HG02642 (cell line): ENCODE measurements around the gene TRPV5.

Experiments
- ATAC-seq: cut with Tn5 transposase; IDR thresholded peaks from one replicate; pipeline ENCODE4 v1.9.1; 2021; ENCODE audit warnings: mild to moderate bottlenecking; ENCODE audit not compliant: unreplicated experiment, poor library complexity

Gene TRPV5

GRCh38 chr7:142873871-142874270, 59.7 kb downstream of the TRPV5 start:
- no peak for ATAC-seq

- ATAC-seq = peak; percentile 76
Observed at GRCh38 chr7:142873281-142873784, 60.2 kb downstream of the TRPV5 start.

DNA sequence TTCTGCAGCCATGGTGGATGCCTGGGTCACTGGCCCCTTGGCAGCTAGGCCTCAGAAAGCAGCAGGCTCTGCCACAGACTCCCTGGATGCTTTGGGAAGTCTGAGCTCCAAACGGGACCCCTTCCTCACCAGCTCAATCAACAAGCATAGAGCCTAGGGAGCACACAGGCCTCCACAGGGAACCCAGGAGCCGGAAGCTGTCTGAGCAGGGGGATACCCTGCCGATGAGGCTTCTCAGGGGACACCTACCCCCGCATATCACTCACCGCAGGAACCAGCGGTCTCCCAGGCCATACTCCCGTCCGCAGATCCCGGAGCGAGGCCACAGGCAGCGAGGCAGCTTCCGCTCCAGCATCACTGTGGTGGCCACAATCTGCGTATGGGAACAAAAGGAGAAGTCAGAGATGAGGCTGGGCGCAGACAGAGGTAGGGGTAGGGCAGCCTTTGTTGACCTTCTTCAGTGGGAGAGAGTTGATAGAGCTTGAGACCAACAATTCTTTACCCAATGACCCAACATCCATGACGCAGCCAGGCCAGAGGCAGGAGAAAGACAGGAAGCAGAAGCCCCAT, 61.4 kb downstream of the TRPV5 start:
- no peak for ATAC-seq

DNA sequence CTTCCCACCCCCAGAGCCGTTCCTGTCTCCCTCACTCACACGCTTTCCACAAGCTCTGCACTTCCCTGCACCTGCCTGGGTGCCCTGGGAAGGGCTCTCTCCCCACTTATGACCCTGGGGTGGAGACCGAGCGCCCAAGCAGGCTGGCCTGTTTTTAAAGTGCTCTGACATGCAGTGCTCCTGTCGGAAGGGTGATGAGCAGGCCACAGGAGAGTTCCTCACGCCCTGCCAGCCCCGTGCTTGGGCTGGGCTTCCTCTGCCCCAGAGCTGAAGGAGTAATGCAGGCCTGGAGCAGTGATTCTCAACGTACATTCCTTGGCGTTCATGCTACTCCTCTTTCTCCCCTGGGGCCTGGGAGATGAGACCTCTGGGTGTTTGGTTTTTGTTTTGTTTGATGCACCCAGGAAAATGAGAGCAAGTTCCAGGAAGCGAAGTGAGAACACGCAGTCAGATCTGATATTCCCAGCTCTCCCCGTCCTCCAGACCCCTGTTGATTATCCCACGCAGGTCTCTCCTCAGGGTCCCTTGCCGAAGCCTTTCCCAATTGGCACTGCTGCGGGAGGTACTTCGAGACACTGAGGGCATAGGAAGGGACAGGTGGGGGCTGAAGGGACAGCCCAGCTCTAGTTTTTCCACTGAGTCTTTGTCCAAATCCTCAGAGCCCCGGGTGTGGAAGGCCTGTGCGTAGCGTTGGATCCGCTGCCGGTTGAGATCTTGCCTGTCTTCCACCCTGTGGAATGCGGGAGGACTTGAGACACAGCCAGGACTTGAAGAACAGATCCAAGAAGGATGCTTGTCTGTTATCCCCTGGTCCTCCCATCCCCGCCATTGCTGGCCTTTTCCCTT, 62.1 kb downstream of the TRPV5 start:
- no peak for ATAC-seq

DNA sequence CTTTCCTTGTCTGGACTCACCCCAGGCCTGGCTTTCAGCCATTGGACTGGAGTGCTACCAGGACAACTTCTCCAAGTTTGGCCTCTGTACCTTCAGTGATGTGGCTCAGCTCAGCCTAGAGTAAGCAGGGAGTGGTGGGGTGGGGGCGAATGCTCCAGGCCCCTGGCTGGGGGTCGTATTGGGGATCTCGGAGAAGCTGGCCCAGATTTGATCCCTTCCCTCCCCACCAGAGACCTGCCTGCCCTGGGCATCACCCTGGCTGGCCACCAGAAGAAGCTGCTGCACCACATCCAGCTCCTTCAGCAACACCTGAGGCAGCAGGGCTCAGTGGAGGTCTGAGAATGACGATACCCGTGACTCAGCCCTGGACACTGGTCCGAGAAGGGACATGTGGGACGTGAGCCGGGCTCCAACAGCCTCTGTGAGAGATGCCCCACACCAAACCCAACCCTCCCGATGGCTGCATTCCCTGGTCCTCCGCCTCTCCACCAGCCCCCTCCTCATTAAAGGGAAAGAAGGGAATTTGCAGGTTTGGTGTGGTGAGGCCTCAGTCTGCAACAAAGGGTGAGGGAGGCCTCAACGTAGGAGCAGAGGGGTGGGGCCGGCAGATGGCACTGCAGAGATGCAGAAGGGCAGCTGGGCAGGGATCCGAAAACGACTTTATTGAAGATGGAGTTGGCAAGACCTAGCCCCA, 62.8 kb downstream of the TRPV5 start:
- no peak for ATAC-seq

GRCh38 chr7:142870147-142870559, 63.4 kb downstream of the TRPV5 start:
- ATAC-seq = no peak

DNA sequence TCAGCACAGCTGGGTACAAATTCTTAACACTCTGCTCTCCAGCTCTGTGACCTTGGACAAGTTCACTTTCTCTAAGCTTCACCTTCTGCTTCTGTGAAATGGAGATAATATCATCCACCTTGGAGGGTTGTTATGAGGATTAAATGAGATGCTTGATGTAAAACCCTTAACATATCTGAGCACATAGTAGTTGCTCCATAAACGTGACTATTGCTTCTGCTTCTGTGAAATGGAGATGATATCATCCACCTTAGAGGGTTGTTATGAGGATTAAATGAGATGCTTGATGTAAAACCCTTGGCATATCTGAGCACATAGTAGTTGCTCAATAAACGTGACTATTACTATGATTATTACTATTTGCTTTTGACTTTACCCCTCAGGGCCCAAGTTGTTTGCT, 64.1 kb downstream of the TRPV5 start:
- ATAC-seq = no peak

DNA sequence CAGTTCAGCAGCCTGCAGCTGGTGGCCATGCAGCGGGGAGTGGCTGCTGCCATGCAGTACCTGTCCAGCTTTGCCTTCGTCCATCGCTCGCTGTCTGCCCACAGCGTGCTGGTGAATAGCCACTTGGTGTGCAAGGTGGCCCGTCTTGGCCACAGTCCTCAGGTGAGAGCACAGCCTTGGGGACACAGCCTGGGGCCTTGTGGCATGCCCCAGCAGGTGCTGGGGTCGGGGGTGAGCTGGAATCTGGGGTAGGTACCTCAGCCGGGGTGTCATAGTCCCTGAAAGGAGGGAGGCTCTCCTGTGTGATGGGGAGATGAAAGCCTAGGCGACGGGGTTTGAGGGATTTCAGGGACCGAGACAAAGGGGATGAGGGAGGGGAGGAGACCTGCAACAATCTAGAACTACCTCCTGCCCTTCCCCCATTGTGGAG, 64.5 kb downstream of the TRPV5 start:
- ATAC-seq = no peak

DNA sequence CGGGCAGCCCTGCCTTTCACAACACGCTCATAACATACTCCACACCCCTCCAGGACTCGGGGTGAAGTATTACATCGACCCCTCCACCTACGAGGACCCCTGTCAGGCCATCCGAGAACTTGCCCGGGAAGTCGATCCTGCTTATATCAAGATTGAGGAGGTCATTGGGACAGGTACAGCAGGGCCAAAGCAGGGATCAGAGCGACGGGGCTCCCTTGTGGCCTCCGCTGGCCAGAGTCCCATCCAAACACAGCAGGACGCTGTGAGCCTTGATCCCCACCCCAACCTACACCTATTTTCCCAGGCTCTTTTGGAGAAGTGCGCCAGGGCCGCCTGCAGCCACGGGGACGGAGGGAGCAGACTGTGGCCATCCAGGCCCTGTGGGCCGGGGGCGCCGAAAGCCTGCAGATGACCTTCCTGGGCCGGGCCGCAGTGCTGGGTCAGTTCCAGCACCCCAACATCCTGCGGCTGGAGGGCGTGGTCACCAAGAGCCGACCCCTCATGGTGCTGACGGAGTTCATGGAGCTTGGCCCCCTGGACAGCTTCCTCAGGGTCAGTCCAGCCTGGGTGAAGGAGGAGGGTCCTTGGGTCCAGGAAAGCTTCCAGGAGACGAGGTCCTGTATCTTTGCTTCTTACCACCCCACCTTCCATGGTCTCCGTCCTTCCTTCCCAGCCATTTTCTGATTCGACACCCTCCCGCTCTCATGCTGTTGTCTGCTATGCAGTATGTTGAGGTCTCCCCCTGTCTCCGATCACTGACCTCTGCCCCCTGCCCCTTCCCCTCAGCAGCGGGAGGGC, 65.2 kb downstream of the TRPV5 start:
- no peak for ATAC-seq

GRCh38 chr7:142867398-142868187, 66.0 kb downstream of the TRPV5 start:
- no peak for ATAC-seq

GRCh38 chr7:142867097-142867378, 66.5 kb downstream of the TRPV5 start:
- no peak for ATAC-seq

- no peak for ATAC-seq
Observed at GRCh38 chr7:142866361-142867096, 67.0 kb downstream of the TRPV5 start.

GRCh38 chr7:142865766-142866165, 67.8 kb downstream of the TRPV5 start:
- ATAC-seq = no peak

GRCh38 chr7:142864980-142865747, 68.4 kb downstream of the TRPV5 start:
- ATAC-seq = no peak

- no peak for ATAC-seq
Observed at GRCh38 chr7:142863891-142864685, 69.5 kb downstream of the TRPV5 start.

- ATAC-seq = no peak
Observed at GRCh38 chr7:142862786-142863400, 70.7 kb downstream of the TRPV5 start.

DNA sequence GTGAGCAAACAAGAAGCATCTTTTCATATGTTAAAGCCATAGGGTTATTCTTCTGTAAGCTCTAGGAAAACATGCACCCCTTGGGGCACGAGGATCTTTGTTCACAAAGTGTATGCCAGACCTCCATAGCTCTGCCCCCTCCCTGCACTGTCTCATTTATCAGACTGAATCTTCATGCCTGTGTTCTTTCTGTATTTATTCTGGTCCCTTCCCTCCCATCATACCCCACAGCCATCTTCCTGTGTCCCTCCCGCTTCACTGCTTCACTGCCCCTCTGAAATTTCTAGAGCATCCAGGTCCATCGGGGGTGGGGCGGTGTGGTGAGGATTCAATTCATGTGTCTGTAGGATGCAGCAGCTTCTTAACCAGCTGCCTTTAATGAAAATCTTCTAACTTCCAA, 71.2 kb downstream of the TRPV5 start:
- ATAC-seq = no peak
